Left ventricle myocardium inferior (tissue), 1 donor: ENCODE data around the gene OLIG1. TPM values are rescaled to one million over a fixed set of nuclear protein-coding genes. Genes with fewer than 3 reads are reported as not detected.

Source experiments
- DNase-seq: peaks from one replicate; pipeline ENCODE4 v3.0.0-alpha.2; 2020
- H3K27ac ChIP-seq: fragments of 200-600 bp; replicated peaks from 2 replicates; pipeline ENCODE4 v1.8.0; 2021
- H3K27me3 ChIP-seq: fragments of 200-600 bp; 2 replicates; pipeline ENCODE4 v1.8.0; 2021; ENCODE audit warnings: low read depth
- H3K36me3 ChIP-seq: fragments of 200-600 bp; 2 replicates; pipeline ENCODE4 v1.8.0; 2021
- H3K4me1 ChIP-seq: fragments of 200-600 bp; 2 replicates; pipeline ENCODE4 v1.8.0; 2021
- H3K4me3 ChIP-seq: fragments of 200-600 bp; 2 replicates; pipeline ENCODE4 v1.8.0; 2021; ENCODE audit warnings: mild to moderate bottlenecking, moderate library complexity
- H3K9me3 ChIP-seq: fragments of 200-600 bp; replicated peaks from 2 replicates; pipeline ENCODE4 v1.8.0; 2021
- CTCF ChIP-seq: fragments of 200-600 bp; IDR thresholded peaks from 2 replicates; pipeline ENCODE4 v1.8.0; 2021; ENCODE audit warnings: antibody characterized with exemption, mild to moderate bottlenecking, borderline replicate concordance
- intact Hi-C: fragments of 100-400 bp; cut with micrococcal nuclease; formaldehyde crosslinking; loops from one replicate; pipeline ENCODE4 v1.11.0; 2022
- total RNA-seq: library from RNA; stranded (reverse); fragmentation: NEBNext Ultra II Directional; extraction: Animal tissue kit (Norgen Biotek cat#: 25700); gene quantifications from one replicate; pipeline ENCODE4 v1.2.1, GENCODE V29; 2021
- donor health status: DM: no; HTN: yes; CAD: no; lungs with severe emphysema.

OLIG1 gene
- total RNA-seq, 1 donor from 2014 or later: 0.22 TPM

GRCh38 chr21:33058957-33059356 lies 11.0 kb upstream of the OLIG1 start:
- Histone ChIP-seq H3K27ac (no peak overlapping the region), H3K36me3 (no peaks in the 10 kb centered on the region), H3K27me3 (peaks cover 48% of the 10 kb centered on the region), H3K4me1 (peaks cover 13% of the 10 kb centered on the region), H3K9me3 (no peaks in the 10 kb centered on the region), H3K4me3 (no peak overlapping the region)
- no peak for TF ChIP-seq CTCF
- no peak for DNase-seq
- intact Hi-C loops: no loop called here

- no peak for DNase-seq
- Histone ChIP-seq H3K4me3 (no peak overlapping the region), H3K27me3 (peaks cover 53% of the 10 kb centered on the region), H3K9me3 (no peaks in the 10 kb centered on the region), H3K27ac (no peak overlapping the region), H3K36me3 (no peaks in the 10 kb centered on the region), H3K4me1 (peaks cover 13% of the 10 kb centered on the region)
- no peak for TF ChIP-seq CTCF
- intact Hi-C loops: no loop called here
Measured at GRCh38 chr21:33059380-33059841, 10.5 kb upstream of the OLIG1 start.

- Histone ChIP-seq H3K27ac (no peak overlapping the region), H3K27me3 (peaks cover 71% of the 10 kb centered on the region), H3K4me3 (no peak overlapping the region), H3K4me1 (peaks cover 13% of the 10 kb centered on the region), H3K9me3 (no peaks in the 10 kb centered on the region), H3K36me3 (no peaks in the 10 kb centered on the region)
- intact Hi-C loops: no loop called here
- no peak for TF ChIP-seq CTCF
- no peak for DNase-seq
Measured at GRCh38 chr21:33061233-33061632, 8.7 kb upstream of the OLIG1 start.

GRCh38 chr21:33063375-33063883 lies 6.5 kb upstream of the OLIG1 start:
- intact Hi-C loops: no loop called here
- no peak overlapping the region for H3K4me3 ChIP-seq
- peaks cover 93% of the 10 kb centered on the region for H3K27me3 ChIP-seq
- H3K9me3 ChIP-seq: no peaks in the 10 kb centered on the region
- TF ChIP-seq CTCF: no peak
- H3K27ac ChIP-seq: no peak overlapping the region
- H3K4me1 ChIP-seq: peaks cover 9% of the 10 kb centered on the region
- H3K36me3 ChIP-seq: no peaks in the 10 kb centered on the region
- DNase-seq: no peak

- no peak for TF ChIP-seq CTCF
- Histone ChIP-seq H3K27ac (no peak overlapping the region), H3K4me1 (peaks cover 3% of the 10 kb centered on the region), H3K9me3 (peaks cover under 1% of the 10 kb centered on the region), H3K36me3 (no peaks in the 10 kb centered on the region), H3K4me3 (no peak overlapping the region), H3K27me3 (peaks cover 99% of the 10 kb centered on the region)
- no peak for DNase-seq
- intact Hi-C loops: no loop called here
Measured at GRCh38 chr21:33063907-33064622, 5.9 kb upstream of the OLIG1 start.
